GM23338 (cell line): Measurements from ENCODE around the gene PIAS4.

Experiments used
- CTCF ChIP-seq, 2 experiments: fragments of 200-600 bp in 1 of 2; sonication (generic) in 1 of 2; conservative IDR thresholded peaks; 2 replicates each; pipeline versions ENCODE4 v1.5.1 to v1.6.1; 2016 to 2017; ENCODE audit warnings: antibody characterized with exemption in 2 of 2, low read depth in 2 of 2, mild to moderate bottlenecking in 2 of 2, moderate library complexity in 1 of 2
- EZH2 ChIP-seq: fragments of 200-600 bp; sonication (generic); IDR thresholded peaks from one replicate; pipeline ENCODE4 v1.8.0; 2017; ENCODE audit warnings: antibody characterized with exemption, mild to moderate bottlenecking, low read depth; ENCODE audit not compliant: unreplicated experiment
- EZH2phosphoT487 ChIP-seq: fragments of 200-600 bp; sonication (generic); IDR thresholded peaks from one replicate; pipeline ENCODE4 v1.8.1; 2018; ENCODE audit warnings: antibody characterized with exemption; ENCODE audit not compliant: unreplicated experiment
- JUNB ChIP-seq: IDR thresholded peaks from one replicate; pipeline ENCODE4 v1.6.1; 2016; ENCODE audit warnings: antibody characterized with exemption; ENCODE audit not compliant: unreplicated experiment

GRCh38 chr19:4077800-4078684 is 70.5 kb downstream of the PIAS4 start:
- TF ChIP-seq CTCF (conservative IDR thresholded peaks at IDR 0.05; ENCODE audit: low read depth in 2 of 2), result no peak
- TF ChIP-seq EZH2phosphoT487, result no peak
- TF ChIP-seq EZH2, result no peak
- no peak for TF ChIP-seq JUNB
